Measurements from ENCODE around the gene MAMLD1. TPM values are rescaled to one million over a fixed set of nuclear protein-coding genes. Genes with fewer than 3 reads are reported as not detected.

MAMLD1 gene
- total and polyA plus RNA-seq, 4 donors = 1.8 to 8.5 (median 7.7) TPM

GRCh38 chrX:150361070-150361776, 1.9 kb upstream of the MAMLD1 start:
- Histone ChIP-seq H3K4me3 (ENCODE audit: low read length in 2 of 2) (no peak overlapping the region), H3K9me3 (ENCODE audit: control insufficient read depth, low read length) (no peaks in the 10 kb centered on the region), H3K36me3 (ENCODE audit: control insufficient read depth in 1 of 2, insufficient read depth in 2 of 2, low read length in 1 of 2) (no peaks in the 10 kb centered on the region), H3K27me3 (ENCODE audit: control insufficient read depth in 1 of 2, insufficient read depth in 2 of 2, low read length in 1 of 2) (no peaks in the 10 kb centered on the region), H3K4me1 (ENCODE audit: control insufficient read depth in 1 of 2, insufficient read depth in 2 of 2, low read length in 2 of 2) (no peaks in the 10 kb centered on the region), H3K27ac (ENCODE audit: low read depth in 1 of 2, low read length in 2 of 2) (no peak overlapping the region)
- no peak for ATAC-seq (ENCODE audit: low FRiP score)
- DNase-seq = peak in 1 of 2 donors; percentile 78
- 23 to 43% methylated on average over 42 to 43 of the region's 43 CpGs for WGBS, 2 donors
- intact Hi-C loops (cut with DNase I) = loop anchor here (5.0 to 10.0 kb wide), 7 partner anchors 126 to 409 kb away; no protein-coding TSS in a partner anchor

GRCh38 chrX:150361777-150362351, 1.3 kb upstream of the MAMLD1 start:
- peak; percentile 55 to 78 for DNase-seq
- no peaks in the 10 kb centered on the region for H3K36me3 ChIP-seq (ENCODE audit: control insufficient read depth in 1 of 2, insufficient read depth in 2 of 2, low read length in 1 of 2)
- intact Hi-C loops (cut with DNase I) = loop anchor here (5.0 to 10.0 kb wide), 7 partner anchors 125 to 410 kb away; no protein-coding TSS in a partner anchor
- 0 to 27% methylated on average over 31 to 37 of the region's 37 CpGs for WGBS, 2 donors
- no peak overlapping the region for H3K27ac ChIP-seq (ENCODE audit: low read depth in 1 of 2, low read length in 2 of 2)
- ATAC-seq (ENCODE audit: low FRiP score) = no peak
- no peaks in the 10 kb centered on the region for H3K9me3 ChIP-seq (ENCODE audit: control insufficient read depth, low read length)
- no peaks in the 10 kb centered on the region for H3K27me3 ChIP-seq (ENCODE audit: control insufficient read depth in 1 of 2, insufficient read depth in 2 of 2, low read length in 1 of 2)
- H3K4me3 ChIP-seq (ENCODE audit: low read length in 2 of 2) = no peak overlapping the region
- no peaks in the 10 kb centered on the region for H3K4me1 ChIP-seq (ENCODE audit: control insufficient read depth in 1 of 2, insufficient read depth in 2 of 2, low read length in 2 of 2)

- 0 to 27% methylated on average over 59 to 67 of the region's 67 CpGs for WGBS, 2 donors
- peak; percentile 17 for ATAC-seq (ENCODE audit: low FRiP score)
- H3K27me3 ChIP-seq (ENCODE audit: control insufficient read depth in 1 of 2, insufficient read depth in 2 of 2, low read length in 1 of 2) = no peaks in the 10 kb centered on the region
These were observed 637 bp downstream of the MAMLD1 start for GRCh38 chrX:150363561-150364346.

GRCh38 chrX:150364347-150365050, 1.4 kb downstream of the MAMLD1 start:
- intact Hi-C loops (cut with DNase I) = loop anchor here (5.0 to 10.0 kb wide), 8 partner anchors 123 to 412 kb away; no protein-coding TSS in a partner anchor
- Histone ChIP-seq H3K36me3 (ENCODE audit: control insufficient read depth in 1 of 2, insufficient read depth in 2 of 2, low read length in 1 of 2) (no peaks in the 10 kb centered on the region), H3K27me3 (ENCODE audit: control insufficient read depth in 1 of 2, insufficient read depth in 2 of 2, low read length in 1 of 2) (no peaks in the 10 kb centered on the region), H3K9me3 (ENCODE audit: control insufficient read depth, low read length) (no peaks in the 10 kb centered on the region), H3K4me1 (ENCODE audit: control insufficient read depth in 1 of 2, insufficient read depth in 2 of 2, low read length in 2 of 2) (no peaks in the 10 kb centered on the region), H3K4me3 (ENCODE audit: low read length in 2 of 2) (peak overlapping the region; percentile 26 to 31), H3K27ac (ENCODE audit: low read depth in 1 of 2, low read length in 2 of 2) (peak overlapping the region in 1 of 2 donors; percentile 42)
- WGBS, 2 donors = 0 to 29% methylated on average over 64 to 66 of the region's 66 CpGs
- ATAC-seq (ENCODE audit: low FRiP score) (no peak), DNase-seq (peak; percentile 52 to 77)

More at GRCh38 chrX:150363561-150364346, 637 bp downstream of the MAMLD1 start:
- intact Hi-C loops (cut with DNase I) = loop anchor here (5.0 to 10.0 kb wide), 7 partner anchors 124 to 411 kb away; no protein-coding TSS in a partner anchor
- peak overlapping the region; percentile 26 to 31 for H3K4me3 ChIP-seq (ENCODE audit: low read length in 2 of 2)
- H3K4me1 ChIP-seq (ENCODE audit: control insufficient read depth in 1 of 2, insufficient read depth in 2 of 2, low read length in 2 of 2) = no peaks in the 10 kb centered on the region
- H3K36me3 ChIP-seq (ENCODE audit: control insufficient read depth in 1 of 2, insufficient read depth in 2 of 2, low read length in 1 of 2) = no peaks in the 10 kb centered on the region
- H3K9me3 ChIP-seq (ENCODE audit: control insufficient read depth, low read length) = no peaks in the 10 kb centered on the region
- H3K27ac ChIP-seq (ENCODE audit: low read depth in 1 of 2, low read length in 2 of 2) = peak overlapping the region in 1 of 2 donors; percentile 73
- DNase-seq = peak; percentile 62 to 80

GRCh38 chrX:150365051-150365989, 2.2 kb downstream of the MAMLD1 start:
- H3K27ac ChIP-seq (ENCODE audit: low read depth in 1 of 2, low read length in 2 of 2) = peak overlapping the region; percentile 10 to 88
- no peaks in the 10 kb centered on the region for H3K27me3 ChIP-seq (ENCODE audit: control insufficient read depth in 1 of 2, insufficient read depth in 2 of 2, low read length in 1 of 2)
- WGBS, 2 donors = 0 to 24% methylated on average over 62 to 75 of the region's 75 CpGs
- H3K9me3 ChIP-seq (ENCODE audit: control insufficient read depth, low read length) = no peaks in the 10 kb centered on the region
- no peaks in the 10 kb centered on the region for H3K36me3 ChIP-seq (ENCODE audit: control insufficient read depth in 1 of 2, insufficient read depth in 2 of 2, low read length in 1 of 2)
- no peaks in the 10 kb centered on the region for H3K4me1 ChIP-seq (ENCODE audit: control insufficient read depth in 1 of 2, insufficient read depth in 2 of 2, low read length in 2 of 2)
- intact Hi-C loops (cut with DNase I) = loop anchor here (5.0 to 10.0 kb wide), 5 partner anchors 142 to 411 kb away; no protein-coding TSS in a partner anchor
- DNase-seq (peak; percentile 86 to 92), ATAC-seq (ENCODE audit: low FRiP score) (peak; percentile 79)
- H3K4me3 ChIP-seq (ENCODE audit: low read length in 2 of 2) = peak overlapping the region; percentile 26 to 31

GRCh38 chrX:150365990-150366911, 3.1 kb downstream of the MAMLD1 start:
- no peaks in the 10 kb centered on the region for H3K9me3 ChIP-seq (ENCODE audit: control insufficient read depth, low read length)
- H3K27ac ChIP-seq (ENCODE audit: low read depth in 1 of 2, low read length in 2 of 2) = peak overlapping the region; percentile 79 to 88
- DNase-seq (peak; percentile 77 to 83), ATAC-seq (ENCODE audit: low FRiP score) (peak; percentile 49)
- 1 to 30% methylated on average over 24 of the region's 24 CpGs for WGBS, 2 donors
- intact Hi-C loops (cut with DNase I) = loop anchor here (5.0 to 10.0 kb wide), 5 partner anchors 141 to 411 kb away; no protein-coding TSS in a partner anchor
- no peaks in the 10 kb centered on the region for H3K36me3 ChIP-seq (ENCODE audit: control insufficient read depth in 1 of 2, insufficient read depth in 2 of 2, low read length in 1 of 2)
- H3K4me3 ChIP-seq (ENCODE audit: low read length in 2 of 2) = peak overlapping the region; percentile 29 to 31
- H3K4me1 ChIP-seq (ENCODE audit: control insufficient read depth in 1 of 2, insufficient read depth in 2 of 2, low read length in 2 of 2) = no peaks in the 10 kb centered on the region
- H3K27me3 ChIP-seq (ENCODE audit: control insufficient read depth in 1 of 2, insufficient read depth in 2 of 2, low read length in 1 of 2) = no peaks in the 10 kb centered on the region

Data from aorta (tissue), 5 donors.